GM18520 (cell line): ENCODE results near the gene STON1.
"Not testable (repeated sequence)": the region's sequence is repeated elsewhere in the genome, so short reads cannot be mapped to it uniquely, and the experiment has no call there.

Experiments used
- ATAC-seq: cut with Tn5 transposase; IDR thresholded peaks from one replicate; pipeline ENCODE4 v1.9.1; 2021; ENCODE audit not compliant: unreplicated experiment

The STON1 gene, protein sequence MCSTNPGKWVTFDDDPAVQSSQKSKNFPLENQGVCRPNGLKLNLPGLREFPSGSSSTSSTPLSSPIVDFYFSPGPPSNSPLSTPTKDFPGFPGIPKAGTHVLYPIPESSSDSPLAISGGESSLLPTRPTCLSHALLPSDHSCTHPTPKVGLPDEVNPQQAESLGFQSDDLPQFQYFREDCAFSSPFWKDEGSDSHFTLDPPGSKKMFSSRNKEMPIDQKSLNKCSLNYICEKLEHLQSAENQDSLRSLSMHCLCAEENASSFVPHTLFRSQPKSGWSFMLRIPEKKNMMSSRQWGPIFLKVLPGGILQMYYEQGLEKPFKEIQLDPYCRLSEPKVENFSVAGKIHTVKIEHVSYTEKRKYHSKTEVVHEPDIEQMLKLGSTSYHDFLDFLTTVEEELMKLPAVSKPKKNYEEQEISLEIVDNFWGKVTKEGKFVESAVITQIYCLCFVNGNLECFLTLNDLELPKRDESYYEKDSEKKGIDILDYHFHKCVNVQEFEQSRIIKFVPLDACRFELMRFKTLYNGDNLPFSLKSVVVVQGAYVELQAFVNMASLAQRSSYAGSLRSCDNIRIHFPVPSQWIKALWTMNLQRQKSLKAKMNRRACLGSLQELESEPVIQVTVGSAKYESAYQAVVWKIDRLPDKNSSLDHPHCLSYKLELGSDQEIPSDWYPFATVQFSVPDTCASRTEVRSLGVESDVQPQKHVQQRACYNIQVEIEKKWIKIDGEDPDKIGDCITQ

DNA sequence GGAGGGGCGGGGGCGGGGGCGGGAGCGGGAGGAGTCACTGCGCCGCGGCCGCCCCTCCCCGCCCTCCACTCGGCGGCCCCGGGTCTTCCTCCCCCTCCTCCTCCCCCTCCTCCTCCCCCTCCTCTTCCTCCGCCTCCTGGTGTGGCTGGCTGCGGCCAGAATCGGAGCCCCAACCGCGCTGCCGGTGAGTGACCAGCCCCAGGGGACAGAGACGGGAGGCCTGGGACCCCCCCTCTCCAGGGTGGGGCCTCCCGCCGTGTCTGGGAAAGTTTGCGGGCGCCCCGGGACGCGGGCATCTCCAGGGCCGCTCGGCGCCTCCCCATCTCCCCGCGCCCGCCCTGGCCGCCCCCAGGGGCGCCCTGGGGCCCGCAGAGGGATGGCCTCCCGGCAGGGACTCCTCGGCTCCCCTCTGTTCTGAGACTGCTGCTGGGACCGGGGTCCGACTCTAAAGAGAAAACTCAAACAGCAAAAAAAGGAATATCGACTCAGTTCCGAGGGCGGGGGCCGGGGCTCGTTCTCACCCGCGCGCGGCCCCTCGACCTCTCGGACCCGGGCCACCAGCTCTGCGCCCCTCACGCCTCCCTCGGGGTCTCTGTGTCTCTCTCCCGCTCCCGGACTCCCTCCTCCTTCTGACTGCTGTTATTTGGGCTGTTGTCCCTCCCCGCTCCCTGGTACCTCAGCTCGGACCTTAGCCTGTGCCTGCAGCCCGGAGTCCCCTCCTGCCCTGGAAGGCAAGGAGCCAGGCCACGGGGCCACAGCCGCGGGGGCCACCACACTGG lies at the start of gene STON1:
TSS of gene STON1 (plus strand) at position 122 of the 779 bp plus-strand sequence. CDS start 50,480 bp downstream, outside the sequence.
- ATAC-seq, result no peak

DNA sequence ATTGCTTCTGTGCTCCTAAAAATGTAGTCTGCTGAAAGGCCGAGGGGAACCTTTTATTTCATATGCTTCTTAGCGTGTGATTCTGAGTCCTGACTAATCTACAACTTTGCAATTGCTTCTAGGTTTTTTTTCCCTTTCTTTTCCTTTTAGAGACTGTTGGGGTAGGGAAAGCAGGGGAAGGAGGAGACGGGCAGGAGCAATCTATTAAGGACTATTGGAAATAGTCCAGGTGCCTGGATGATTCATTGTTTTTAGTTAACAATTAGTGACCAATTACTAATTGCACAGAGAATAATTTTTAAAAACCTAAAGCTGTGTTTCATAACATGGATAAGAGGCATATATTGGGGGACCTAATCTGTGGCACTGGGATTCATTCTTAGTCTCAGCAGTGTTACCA lies 49.4 kb upstream of the STON1 start:
- no peak for ATAC-seq

DNA sequence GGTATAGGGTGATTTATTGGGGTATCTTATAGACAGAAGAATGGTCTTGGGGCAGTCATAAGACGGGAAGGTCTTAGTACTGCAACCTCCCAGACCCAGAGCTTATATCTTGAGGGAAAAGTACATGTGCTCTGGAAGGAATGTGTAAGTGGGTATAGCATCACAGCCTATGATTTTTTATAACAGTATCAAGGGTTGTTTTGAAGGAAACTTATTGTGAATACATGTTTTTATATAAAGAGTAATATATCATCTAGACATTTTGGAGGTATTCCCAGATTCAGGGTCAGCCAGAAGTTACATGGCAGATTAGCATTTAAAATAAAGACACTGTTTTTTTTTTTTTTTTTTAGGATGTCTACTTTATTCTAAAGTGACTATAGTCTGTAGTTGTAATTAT lies 47.6 kb upstream of the STON1 start:
- no peak for ATAC-seq

DNA sequence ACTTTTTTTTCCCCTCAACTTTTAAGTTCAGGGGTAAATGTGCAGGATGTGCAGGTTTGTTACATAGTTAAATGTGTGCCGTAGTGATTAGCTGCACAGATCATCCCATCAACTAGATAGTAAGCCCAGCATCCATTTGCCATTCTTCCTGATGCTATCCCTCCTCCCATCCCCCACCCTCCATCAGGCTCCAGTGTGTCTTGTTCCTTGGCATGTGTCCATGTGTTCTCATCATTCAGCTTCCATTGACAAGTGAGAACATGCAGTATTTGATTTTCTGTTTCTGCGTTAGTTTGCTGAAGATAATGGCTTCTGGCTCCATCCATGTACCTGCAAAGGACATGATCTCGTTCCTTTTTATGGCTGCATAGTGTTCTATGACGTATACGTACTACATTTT lies 47.2 kb upstream of the STON1 start:
- ATAC-seq, result no peak

DNA sequence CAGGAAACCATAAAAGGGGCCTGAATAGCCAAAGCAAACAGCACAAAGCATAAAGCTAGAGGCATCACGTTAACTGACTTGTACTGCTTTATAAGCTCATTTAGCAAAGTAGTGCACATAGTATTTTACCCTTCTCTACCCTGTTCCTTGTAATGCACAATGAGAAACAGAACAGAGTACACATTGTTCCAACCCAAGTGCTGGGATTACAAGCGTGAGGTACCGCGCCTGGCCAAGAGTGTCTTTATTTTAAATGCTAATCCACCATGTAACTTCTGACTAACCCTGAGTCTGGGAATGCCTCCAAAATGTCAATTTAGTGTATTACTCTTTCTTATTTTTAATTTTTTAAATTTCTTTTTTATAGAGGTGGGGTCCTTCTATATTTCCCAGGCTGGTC lies 46.4 kb upstream of the STON1 start:
- ATAC-seq, result no peak

DNA sequence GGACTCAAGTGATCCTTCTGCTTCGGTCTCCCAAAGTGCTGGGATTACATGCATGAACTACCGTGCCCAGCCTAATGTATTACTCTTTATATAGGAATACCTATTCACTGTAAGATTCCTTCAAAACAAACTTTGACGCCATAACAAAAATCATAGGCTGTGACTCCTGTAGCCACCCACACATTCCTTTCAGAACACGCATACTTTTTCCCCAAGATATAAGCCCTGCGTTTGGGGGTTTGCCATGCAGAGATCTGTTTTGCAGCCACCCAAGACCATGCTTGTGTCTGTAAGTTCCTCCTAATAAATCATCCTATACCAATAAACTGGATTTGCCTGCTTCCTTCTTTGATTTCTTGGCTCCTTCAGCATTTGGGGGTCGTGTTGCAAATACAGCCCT lies 46.0 kb upstream of the STON1 start:
- no peak for ATAC-seq

DNA sequence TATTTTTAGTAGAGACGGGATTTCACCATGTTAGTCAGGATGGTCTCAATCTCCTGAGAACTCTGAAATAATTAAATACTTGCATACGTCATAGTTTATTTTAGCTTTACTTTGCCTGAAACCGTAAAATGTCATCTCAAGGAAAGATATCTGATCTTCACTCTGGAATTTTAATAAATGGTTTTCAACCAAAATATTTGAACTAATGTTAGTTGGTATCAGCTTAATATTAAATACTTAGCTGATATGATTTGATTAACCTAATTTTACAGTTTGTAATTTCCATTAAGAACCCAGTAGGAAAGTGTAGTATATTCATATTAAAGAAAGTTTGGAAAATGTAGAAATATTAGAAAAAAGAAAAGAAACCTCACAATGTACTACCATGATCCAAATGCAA lies 41.4 kb upstream of the STON1 start:
- ATAC-seq, result no peak

DNA sequence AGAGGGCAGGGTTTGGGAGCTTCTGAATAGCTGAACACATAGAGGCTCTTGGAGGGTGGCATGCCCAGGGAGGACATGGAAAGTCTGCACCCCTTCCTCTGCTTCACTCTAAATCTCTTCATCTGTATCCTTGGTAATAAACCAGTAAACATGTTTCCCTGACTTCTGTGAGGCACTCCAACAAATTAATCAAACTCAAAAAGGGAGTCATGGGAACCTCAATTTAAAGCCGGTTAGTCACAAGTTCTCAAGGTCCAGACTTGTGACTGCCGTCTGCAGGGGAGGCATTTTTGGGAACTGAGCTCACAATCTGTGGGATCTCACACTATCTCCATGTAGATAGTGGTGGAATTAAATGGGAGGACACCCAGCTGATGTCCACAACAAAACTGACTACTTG lies 33.1 kb upstream of the STON1 start:
- ATAC-seq, result no peak

DNA sequence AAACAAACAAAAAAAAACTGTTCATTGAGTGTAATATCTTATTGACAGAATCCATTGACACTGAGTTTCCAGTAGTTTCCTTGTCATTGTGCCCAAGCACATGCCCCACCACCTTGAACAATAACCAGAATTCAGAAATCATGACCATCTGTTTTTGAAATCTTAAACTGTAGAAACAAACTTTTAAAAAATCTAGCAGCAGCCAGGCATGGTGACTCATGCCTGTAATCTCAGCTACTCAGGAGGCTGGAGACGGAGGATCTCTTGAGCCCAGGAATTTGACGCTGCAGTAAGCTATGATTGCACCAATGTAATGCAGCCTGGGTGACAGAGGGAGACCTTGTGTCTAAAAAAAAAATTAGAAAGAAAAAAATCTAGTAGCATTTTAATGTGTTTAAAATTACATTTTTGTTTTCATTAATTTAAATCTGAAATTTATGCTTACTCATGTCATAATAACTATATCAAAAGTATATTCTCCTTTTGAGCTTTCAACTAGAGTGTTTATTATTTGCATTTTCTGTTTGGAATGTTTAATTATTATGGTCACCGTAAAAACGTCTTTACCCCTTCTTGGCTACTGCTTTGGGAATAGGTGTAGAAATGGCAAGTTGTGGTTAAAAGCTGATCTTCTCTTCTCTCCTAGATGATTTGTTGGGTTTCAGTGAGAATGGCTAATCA lies 25.2 kb upstream of the STON1 start:
- no peak for ATAC-seq

DNA sequence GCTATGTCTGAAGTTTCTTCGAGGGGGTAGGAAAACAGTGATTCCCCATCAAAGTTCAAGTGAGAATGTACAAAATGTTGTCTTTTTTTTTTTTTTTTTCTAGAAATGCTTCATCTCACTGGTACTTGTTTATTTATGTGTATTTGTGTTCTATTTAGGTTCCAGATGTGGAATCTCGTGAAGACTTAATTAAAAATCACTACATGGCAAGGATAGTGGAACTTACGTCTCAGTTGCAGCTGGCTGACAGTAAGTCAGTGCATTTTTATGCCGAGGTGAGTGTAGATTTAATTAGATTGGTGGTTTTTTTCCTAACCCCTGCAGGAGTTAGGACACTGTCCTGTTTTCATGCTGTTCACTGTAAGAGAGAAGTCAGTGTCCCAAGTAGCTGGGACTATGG lies 22.8 kb upstream of the STON1 start:
- no peak for ATAC-seq

DNA sequence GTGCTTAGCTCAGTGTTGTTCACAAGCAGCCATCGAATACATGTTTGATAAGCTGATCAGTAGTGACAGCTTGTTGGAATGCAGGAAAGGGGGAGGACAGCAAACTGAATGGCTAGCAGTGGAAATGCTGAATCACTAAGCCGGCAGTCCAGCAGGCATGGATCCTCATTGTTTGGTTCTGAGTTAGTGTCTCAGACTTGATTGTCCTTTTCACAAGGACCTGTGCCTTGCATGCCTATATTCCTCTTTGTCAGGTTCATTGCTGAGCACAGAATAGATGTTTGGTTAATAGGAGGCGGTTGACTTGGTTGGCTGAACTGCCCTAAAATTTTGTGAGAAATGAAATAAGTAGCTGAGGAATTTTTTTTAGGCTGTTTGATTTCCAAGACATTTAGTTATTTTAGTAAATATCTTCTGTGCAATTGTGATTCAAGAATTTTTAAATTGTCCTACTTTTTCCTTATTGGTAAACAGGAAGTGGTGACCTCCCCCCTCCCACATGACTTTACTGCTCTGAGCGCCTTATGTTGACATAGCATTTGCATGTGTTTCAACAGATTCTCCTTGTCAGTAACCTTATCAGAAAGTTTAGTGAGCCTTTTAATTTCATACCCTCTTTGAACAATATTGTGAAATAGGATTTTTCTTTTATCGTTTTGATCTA lies 21.4 kb upstream of the STON1 start:
- no peak for ATAC-seq

DNA sequence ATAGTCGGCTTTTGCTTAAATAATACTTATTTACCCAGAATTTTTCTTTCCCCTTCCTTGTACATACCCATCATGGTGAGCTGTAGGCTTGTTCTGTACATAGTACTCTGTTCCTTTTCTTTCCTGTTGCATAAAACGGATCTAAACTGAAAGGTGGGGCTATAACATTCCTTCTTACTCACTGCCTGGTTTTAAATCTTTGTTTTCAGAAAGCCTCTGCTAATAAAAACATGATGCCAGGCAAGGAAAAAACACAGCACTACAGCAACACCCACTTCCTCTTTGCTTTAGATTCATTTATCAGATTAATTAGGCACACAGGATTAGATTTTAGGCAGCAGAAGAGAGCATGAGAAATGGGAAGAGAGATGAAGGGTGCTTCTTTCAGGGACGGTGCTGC lies 19.6 kb upstream of the STON1 start:
- no peak for ATAC-seq

DNA sequence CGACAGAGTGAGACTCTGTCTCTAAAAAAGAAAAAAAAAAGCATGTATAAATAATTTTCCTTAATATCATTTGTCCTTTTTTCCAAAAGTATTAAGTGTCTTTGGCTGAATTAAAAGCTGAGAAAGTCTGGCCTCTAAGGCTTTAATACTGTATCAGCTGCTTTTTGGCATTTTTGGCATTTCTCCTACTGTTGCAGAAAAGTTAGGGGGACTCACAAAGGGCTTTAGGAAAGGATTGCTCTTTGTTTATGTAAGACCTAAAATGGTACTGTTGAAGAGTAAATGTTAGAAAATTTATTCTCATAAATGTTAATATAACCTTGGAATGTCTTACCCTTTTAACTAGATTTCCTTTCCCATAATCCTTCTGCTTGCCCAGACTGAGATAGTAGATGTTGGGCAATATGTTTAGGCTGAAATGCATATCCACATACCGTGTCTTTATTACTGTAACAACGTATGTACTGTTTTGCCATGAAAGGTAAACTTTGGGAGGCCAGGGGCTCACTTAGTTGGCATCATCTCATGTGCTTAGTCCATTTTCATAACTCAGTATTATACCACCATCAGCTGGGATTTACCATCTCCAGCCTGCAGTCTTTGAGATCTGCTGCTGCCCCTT lies 18.0 kb upstream of the STON1 start:
- ATAC-seq, result no peak

DNA sequence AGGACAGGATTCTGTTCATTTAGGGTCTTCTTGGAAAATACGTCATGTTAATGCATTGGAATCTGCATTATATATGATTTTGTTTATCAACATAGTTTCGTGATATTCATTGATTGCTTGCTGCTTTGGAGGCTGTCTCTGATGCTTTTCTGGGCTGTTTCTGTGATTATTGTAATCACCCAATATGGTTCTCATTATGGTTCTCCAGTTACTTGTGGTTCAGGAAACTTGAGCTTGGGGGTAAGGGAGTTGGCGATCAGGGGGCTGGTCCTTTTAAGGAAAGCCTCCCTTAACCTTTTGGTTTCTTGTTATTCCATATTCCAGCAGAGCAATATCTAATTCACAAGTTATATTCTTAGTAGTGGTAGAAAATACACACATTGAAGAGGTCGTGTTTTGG lies 17.4 kb upstream of the STON1 start:
- ATAC-seq, result no peak

DNA sequence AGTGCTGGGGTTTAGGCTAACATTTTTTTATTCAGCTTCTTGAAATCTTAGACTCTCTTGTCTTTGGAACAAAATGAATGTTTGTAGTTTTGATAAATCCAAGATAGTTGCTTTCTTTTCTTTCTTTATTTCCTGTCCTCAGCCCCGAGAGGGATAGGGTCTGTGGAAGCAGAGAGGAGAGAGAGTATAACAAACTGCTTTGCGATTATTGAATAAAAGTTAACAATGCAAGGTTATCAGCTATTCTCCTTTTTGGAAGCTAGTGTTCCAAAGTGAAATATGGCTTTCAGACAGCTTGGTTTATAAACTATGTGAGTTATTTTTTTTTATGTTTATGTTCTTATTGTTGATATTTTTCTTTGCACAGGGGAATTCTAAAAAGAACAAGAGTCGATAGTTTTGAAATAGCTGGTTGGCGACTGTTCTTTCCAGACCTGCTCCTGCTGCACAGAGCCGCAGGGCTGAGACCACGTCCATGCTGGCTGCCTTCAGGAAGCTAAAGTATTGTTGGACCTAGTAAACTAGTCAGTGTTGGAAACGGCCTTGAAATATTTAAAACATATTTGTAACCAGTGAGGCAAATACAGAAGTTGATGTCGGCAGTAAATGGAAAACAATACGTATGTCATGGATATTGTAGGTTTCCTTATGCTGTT lies 15.5 kb upstream of the STON1 start:
- ATAC-seq, result no peak

DNA sequence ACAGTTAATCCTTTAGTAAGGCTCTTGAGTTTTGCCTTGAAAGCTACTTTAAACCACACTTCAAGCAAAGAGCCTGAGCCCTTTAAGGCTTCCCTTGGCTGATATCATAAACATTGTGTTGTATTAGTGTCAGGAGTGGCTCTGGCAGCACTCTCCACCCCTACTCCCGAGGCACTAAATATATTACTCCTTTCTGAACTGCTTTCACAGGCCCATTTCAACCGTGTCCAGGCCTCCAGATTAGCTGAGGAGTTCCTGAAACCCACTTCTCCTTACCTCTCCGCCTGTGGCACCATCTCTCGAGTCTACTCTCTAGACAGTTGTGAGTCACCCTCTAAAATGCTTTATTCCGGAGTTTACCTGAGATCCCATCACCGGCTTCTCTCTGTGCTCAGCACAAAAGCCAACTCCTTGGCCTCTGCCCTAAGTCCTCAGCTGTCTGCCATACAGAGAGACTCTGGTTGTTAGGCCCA lies 14.4 kb upstream of the STON1 start:
- ATAC-seq, result no peak

DNA sequence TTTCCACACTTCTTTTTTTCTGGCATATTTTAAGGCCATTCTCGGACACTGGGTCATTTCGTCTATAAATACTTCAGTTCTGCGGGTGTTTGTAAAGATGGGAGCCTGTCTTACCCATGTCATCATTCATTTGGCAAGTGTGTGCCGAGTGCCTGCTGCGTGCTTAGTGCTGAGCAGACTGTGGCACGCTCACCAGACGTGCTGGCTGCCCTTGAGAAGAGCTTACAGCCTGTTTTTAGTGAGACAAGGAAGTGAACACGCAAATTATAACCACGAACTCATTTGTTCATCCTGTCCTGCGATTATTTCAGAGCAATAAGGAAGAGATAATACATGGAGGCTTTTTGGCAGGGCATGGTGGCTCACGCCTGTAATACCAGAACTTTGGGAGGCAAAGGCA lies 10.4 kb upstream of the STON1 start:
- no peak for ATAC-seq

DNA sequence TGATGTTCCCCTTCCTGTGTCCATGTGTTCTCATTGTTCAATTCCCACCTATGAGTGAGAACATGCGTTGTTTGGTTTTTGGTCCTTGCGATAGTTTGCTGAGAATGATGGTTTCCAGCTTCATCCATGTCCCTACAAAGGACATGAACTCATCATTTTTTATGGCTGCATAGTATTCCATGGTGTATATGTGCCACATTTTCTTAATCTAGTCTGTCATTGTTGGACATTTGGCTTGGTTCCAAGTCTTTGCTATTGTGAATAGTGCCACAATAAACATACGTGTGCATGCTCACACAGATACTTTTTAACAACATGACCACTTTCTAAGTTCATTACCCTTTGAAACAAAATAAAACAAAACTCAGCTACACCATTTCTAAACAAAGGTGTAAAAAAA lies 5.2 kb upstream of the STON1 start:
- not testable (repeated sequence) for ATAC-seq

DNA sequence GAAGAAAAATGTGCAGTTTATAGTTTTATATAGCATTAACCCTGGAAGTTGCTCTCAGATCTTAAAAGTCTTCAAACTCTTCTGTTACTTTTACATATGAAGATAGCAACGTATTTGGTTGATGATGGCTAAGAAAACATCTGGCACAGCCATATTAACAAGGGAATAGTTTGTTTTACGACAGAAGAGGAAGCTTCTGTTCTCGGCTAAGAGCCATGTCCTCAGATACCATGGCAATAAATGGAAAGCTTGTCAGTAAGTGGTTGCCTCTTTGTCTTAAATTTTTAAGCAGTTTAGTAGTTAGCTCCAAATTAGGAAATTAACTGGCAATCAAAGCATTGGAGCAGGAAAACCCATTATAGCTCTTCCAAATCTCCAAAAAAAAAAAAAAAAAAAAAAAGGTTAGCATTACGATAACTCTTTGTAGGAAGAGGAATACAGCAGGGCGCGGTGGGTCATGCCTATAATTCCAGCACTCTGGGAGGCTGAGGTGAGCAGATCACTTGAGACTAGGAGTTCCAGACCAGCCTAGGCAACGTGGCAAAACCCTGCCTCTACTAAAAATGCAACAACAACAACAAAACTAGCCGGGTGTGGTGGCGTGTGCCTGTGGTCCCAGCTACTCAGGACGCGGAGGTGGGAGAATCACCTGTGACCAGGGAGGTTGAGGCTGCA lies 4.5 kb upstream of the STON1 start:
- no peak for ATAC-seq
